GM18505 (cell line): ENCODE results near the gene ETV2.
A peak's percentile ranks its signal among the peaks of the same experiment; 100 is the strongest.
"Not testable (repeated sequence)": the region's sequence is repeated elsewhere in the genome, so short reads cannot be mapped to it uniquely, and the experiment has no call there.

Experiments used
- ATAC-seq: cut with Tn5 transposase; IDR thresholded peaks from one replicate; pipeline ENCODE4 v1.9.1; 2021; ENCODE audit not compliant: unreplicated experiment
- POLR2A ChIP-seq: IDR thresholded peaks from 4 replicates; pipeline ENCODE4 v1.6.1; 2011; ENCODE audit warnings: borderline replicate concordance; ENCODE audit not compliant: insufficient read depth, insufficient read length; ENCODE audit errors: extremely low read depth

Gene ETV2

GRCh38 chr19:35641515-35642151 lies at the start of gene ETV2:
Gene ETV2 (plus strand): TSS chr19:35641745. CDS start chr19:35642461, 716 bp downstream.
- TF ChIP-seq POLR2A: no peak
- ATAC-seq: no peak

GRCh38 chr19:35592226-35592625 lies 49.3 kb upstream of the ETV2 start:
- TF ChIP-seq POLR2A: no peak
- no peak for ATAC-seq

GRCh38 chr19:35595026-35595425 lies 46.5 kb upstream of the ETV2 start:
- ATAC-seq: not testable (repeated sequence)

- ATAC-seq: no peak
- no peak for TF ChIP-seq POLR2A
Measured at GRCh38 chr19:35595928-35596327, 45.6 kb upstream of the ETV2 start.

GRCh38 chr19:35596366-35596999 lies 45.1 kb upstream of the ETV2 start:
- peak; percentile 61 for ATAC-seq
- TF ChIP-seq POLR2A: no peak

GRCh38 chr19:35601971-35602370 lies 39.6 kb upstream of the ETV2 start:
- ATAC-seq: no peak
- no peak for TF ChIP-seq POLR2A

GRCh38 chr19:35604436-35604835 lies 37.1 kb upstream of the ETV2 start:
- not testable (repeated sequence) for ATAC-seq

- not testable (repeated sequence) for ATAC-seq
Measured at GRCh38 chr19:35607170-35607569, 34.4 kb upstream of the ETV2 start.

GRCh38 chr19:35607661-35608060 lies 33.9 kb upstream of the ETV2 start:
- ATAC-seq: no peak
- TF ChIP-seq POLR2A: no peak

- TF ChIP-seq POLR2A: no peak
- ATAC-seq: no peak
Measured at GRCh38 chr19:35608251-35608650, 33.3 kb upstream of the ETV2 start.

- peak; percentile 33 for TF ChIP-seq POLR2A
Measured at GRCh38 chr19:35609851-35610353, 31.6 kb upstream of the ETV2 start.

GRCh38 chr19:35612224-35612558 lies 29.4 kb upstream of the ETV2 start:
- ATAC-seq: no peak
- TF ChIP-seq POLR2A: no peak

More at GRCh38 chr19:35609851-35610353, 31.6 kb upstream of the ETV2 start:
- no peak for ATAC-seq

GRCh38 chr19:35612559-35613321 lies 28.8 kb upstream of the ETV2 start, which contains the start of gene HAUS5:
Gene HAUS5 (plus strand): TSS chr19:35612735. CDS start chr19:35612795, 60 bp downstream.
- ATAC-seq: peak; percentile 89
- peak; percentile 74 for TF ChIP-seq POLR2A

- TF ChIP-seq POLR2A: no peak
- ATAC-seq: no peak
Measured at GRCh38 chr19:35613574-35613973, 28.0 kb upstream of the ETV2 start.
